Measurements from ENCODE around the gene C22orf23.

DNA sequence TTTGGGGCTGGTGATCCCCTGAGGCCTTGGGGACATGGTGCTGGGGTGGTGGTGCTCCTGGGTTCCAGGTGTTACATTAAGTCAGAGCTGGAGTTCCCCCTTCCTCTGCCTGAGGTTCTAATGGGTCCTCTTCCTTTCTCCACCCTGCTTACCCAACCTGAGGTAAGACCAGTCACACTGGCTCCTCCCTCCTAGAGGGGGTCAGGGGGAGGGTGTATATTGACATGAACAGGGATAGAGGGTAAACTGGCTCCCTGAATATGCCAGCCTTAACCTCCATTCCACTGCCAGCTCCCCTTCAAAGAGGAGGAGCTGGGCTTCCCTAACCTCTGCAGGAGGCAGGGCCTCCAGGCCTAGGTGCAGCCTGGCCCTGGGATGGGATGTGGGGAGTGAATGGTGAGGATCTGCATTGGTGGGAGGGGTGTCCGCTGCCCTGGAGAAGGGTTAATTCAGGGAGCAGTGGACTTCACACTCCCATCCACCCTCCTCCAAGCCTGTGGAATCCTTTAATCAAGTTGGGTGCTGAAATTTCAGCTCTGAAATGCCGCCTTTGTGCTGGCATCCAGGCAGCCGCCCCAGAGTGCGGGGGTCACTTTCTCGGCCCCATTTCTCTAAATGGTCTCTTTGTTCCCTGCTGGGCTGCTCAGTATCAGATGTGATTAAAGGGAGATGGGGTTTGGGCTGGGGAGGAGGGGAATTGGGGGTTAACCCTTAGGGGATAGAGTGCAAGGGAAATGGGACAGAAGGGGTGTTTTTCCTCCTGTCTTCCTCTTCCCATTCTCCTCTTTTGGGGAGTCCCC is 15.3 kb upstream of the C22orf23 start:
- no peak for TF ChIP-seq RAD21 (IDR thresholded peaks at IDR 0.05; ENCODE audit: low read length)
- TF ChIP-seq, protein P1, sequence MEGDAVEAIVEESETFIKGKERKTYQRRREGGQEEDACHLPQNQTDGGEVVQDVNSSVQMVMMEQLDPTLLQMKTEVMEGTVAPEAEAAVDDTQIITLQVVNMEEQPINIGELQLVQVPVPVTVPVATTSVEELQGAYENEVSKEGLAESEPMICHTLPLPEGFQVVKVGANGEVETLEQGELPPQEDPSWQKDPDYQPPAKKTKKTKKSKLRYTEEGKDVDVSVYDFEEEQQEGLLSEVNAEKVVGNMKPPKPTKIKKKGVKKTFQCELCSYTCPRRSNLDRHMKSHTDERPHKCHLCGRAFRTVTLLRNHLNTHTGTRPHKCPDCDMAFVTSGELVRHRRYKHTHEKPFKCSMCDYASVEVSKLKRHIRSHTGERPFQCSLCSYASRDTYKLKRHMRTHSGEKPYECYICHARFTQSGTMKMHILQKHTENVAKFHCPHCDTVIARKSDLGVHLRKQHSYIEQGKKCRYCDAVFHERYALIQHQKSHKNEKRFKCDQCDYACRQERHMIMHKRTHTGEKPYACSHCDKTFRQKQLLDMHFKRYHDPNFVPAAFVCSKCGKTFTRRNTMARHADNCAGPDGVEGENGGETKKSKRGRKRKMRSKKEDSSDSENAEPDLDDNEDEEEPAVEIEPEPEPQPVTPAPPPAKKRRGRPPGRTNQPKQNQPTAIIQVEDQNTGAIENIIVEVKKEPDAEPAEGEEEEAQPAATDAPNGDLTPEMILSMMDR (conservative IDR thresholded peaks at IDR 0.05; ENCODE audit: low read depth, low read length): no peak
- TF ChIP-seq POLR2A (IDR thresholded peaks at IDR 0.05; ENCODE audit: low read depth, low read length): no peak
- TF ChIP-seq, protein P2, sequence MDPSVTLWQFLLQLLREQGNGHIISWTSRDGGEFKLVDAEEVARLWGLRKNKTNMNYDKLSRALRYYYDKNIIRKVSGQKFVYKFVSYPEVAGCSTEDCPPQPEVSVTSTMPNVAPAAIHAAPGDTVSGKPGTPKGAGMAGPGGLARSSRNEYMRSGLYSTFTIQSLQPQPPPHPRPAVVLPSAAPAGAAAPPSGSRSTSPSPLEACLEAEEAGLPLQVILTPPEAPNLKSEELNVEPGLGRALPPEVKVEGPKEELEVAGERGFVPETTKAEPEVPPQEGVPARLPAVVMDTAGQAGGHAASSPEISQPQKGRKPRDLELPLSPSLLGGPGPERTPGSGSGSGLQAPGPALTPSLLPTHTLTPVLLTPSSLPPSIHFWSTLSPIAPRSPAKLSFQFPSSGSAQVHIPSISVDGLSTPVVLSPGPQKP (IDR thresholded peaks at IDR 0.05; ENCODE audit: borderline replicate concordance, low read depth, low read length): no peak
- TF ChIP-seq, protein P3, sequence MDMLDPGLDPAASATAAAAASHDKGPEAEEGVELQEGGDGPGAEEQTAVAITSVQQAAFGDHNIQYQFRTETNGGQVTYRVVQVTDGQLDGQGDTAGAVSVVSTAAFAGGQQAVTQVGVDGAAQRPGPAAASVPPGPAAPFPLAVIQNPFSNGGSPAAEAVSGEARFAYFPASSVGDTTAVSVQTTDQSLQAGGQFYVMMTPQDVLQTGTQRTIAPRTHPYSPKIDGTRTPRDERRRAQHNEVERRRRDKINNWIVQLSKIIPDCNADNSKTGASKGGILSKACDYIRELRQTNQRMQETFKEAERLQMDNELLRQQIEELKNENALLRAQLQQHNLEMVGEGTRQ (IDR thresholded peaks at IDR 0.05; ENCODE audit: low read depth, low read length): no peak
